Loucy (cell line): ENCODE results near the gene SPSB1.
A peak's percentile ranks its signal among the peaks of the same experiment; 100 is the strongest.

ENCODE experiments used
- H2AFZ ChIP-seq: fragments of 200-600 bp; sonication (generic); 2 replicates; pipeline ENCODE4 v1.6.0; 2016; ENCODE audit warnings: antibody characterized with exemption, mild to moderate bottlenecking, low read length, moderate library complexity
- H3F3A ChIP-seq: fragments of 200-600 bp; 2 replicates; pipeline ENCODE4 v1.6.0; 2016; ENCODE audit warnings: antibody characterized with exemption, low read depth, mild to moderate bottlenecking
- H3K27me3 ChIP-seq: fragments of 200-600 bp; sonication (generic); 2 replicates; pipeline ENCODE4 v1.6.1; 2014; ENCODE audit warnings: low read length, mild to moderate bottlenecking; ENCODE audit not compliant: insufficient read depth, poor library complexity, severe bottlenecking
- H3K36me3 ChIP-seq: fragments of 200-600 bp; sonication (generic); 2 replicates; pipeline ENCODE4 v1.6.1; 2016; ENCODE audit warnings: low read length; ENCODE audit not compliant: insufficient read depth
- H3K4me1 ChIP-seq: fragments of 200-600 bp; sonication (generic); 2 replicates; pipeline ENCODE4 v1.5.1; 2014; ENCODE audit warnings: low read length, mild to moderate bottlenecking; ENCODE audit not compliant: insufficient read depth, poor library complexity, severe bottlenecking
- H3K4me2 ChIP-seq: fragments of 200-600 bp; sonication (generic); 2 replicates; pipeline ENCODE4 v1.6.0; 2014; ENCODE audit warnings: antibody characterized with exemption, low read length, low read depth, mild to moderate bottlenecking; ENCODE audit not compliant: poor library complexity, severe bottlenecking
- H3K4me3 ChIP-seq: fragments of 200-600 bp; sonication (generic); 2 replicates; pipeline ENCODE4 v1.5.1; 2014; ENCODE audit warnings: low read length, mild to moderate bottlenecking, mixed read lengths; ENCODE audit not compliant: poor library complexity, severe bottlenecking
- H3K79me2 ChIP-seq: fragments of 200-600 bp; sonication (generic); 2 replicates; pipeline ENCODE4 v1.6.1; 2014; ENCODE audit warnings: low read length; ENCODE audit not compliant: insufficient read depth
- H3K9ac ChIP-seq: fragments of 200-600 bp; sonication (generic); 2 replicates; pipeline ENCODE4 v1.6.0; 2014; ENCODE audit warnings: mild to moderate bottlenecking, low read depth, low read length, moderate library complexity; ENCODE audit not compliant: poor library complexity, severe bottlenecking
- H3K9me2 ChIP-seq: fragments of 200-600 bp; sonication (generic); replicated peaks from 2 replicates; pipeline ENCODE4 v1.6.1; 2016; ENCODE audit warnings: low read depth, low read length, mixed read lengths
- H3K9me3 ChIP-seq: fragments of 200-600 bp; sonication (generic); 2 replicates; pipeline ENCODE4 v1.6.1; 2014; ENCODE audit warnings: mild to moderate bottlenecking, antibody characterized with exemption, low read length, low read depth; ENCODE audit not compliant: insufficient read depth
- H4K20me1 ChIP-seq: fragments of 200-600 bp; sonication (generic); 2 replicates; pipeline ENCODE4 v1.6.0; 2014; ENCODE audit warnings: antibody characterized with exemption, low read length, mild to moderate bottlenecking; ENCODE audit not compliant: insufficient read depth, poor library complexity, severe bottlenecking
- EZH2phosphoT487 ChIP-seq: fragments of 200-600 bp; IDR thresholded peaks from 2 replicates; pipeline ENCODE4 v1.6.1; 2018; ENCODE audit warnings: antibody characterized with exemption, mild to moderate bottlenecking, moderate library complexity, borderline replicate concordance
- TF ChIP-seq, protein P1 (sequence below): fragments of 200-600 bp; sonication (generic); conservative IDR thresholded peaks from 2 replicates; pipeline ENCODE4 v1.5.1; 2014; ENCODE audit warnings: mild to moderate bottlenecking, antibody characterized with exemption, low read length

SPSB1 gene

GRCh38 chr1:9265968-9266367 is 26.7 kb upstream of the SPSB1 start:
- no peaks in the 10 kb centered on the region for H3K9me2 ChIP-seq
- H3K79me2 ChIP-seq = peaks cover under 1% of the 10 kb centered on the region; the same call in 1 of the 2 replicates
- H3K9me3 ChIP-seq = no peaks in the 10 kb centered on the region
- peaks cover 60% of the 10 kb centered on the region; the same call in 1 of the 2 replicates for H3K36me3 ChIP-seq
- TF ChIP-seq EZH2phosphoT487 = no peak
- TF ChIP-seq, protein P1, sequence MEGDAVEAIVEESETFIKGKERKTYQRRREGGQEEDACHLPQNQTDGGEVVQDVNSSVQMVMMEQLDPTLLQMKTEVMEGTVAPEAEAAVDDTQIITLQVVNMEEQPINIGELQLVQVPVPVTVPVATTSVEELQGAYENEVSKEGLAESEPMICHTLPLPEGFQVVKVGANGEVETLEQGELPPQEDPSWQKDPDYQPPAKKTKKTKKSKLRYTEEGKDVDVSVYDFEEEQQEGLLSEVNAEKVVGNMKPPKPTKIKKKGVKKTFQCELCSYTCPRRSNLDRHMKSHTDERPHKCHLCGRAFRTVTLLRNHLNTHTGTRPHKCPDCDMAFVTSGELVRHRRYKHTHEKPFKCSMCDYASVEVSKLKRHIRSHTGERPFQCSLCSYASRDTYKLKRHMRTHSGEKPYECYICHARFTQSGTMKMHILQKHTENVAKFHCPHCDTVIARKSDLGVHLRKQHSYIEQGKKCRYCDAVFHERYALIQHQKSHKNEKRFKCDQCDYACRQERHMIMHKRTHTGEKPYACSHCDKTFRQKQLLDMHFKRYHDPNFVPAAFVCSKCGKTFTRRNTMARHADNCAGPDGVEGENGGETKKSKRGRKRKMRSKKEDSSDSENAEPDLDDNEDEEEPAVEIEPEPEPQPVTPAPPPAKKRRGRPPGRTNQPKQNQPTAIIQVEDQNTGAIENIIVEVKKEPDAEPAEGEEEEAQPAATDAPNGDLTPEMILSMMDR = no peak
- H3K4me1 ChIP-seq = peaks cover 27% of the 10 kb centered on the region
- H3K4me3 ChIP-seq = no peak overlapping the region
- no peak overlapping the region for H2AFZ ChIP-seq
- H3K9ac ChIP-seq = peak overlapping the region; percentile 2
- H3F3A ChIP-seq = no peaks in the 10 kb centered on the region
- no peaks in the 10 kb centered on the region for H3K27me3 ChIP-seq
- peaks cover 9% of the 10 kb centered on the region for H4K20me1 ChIP-seq
- peak overlapping the region; percentile 13 for H3K4me2 ChIP-seq

DNA sequence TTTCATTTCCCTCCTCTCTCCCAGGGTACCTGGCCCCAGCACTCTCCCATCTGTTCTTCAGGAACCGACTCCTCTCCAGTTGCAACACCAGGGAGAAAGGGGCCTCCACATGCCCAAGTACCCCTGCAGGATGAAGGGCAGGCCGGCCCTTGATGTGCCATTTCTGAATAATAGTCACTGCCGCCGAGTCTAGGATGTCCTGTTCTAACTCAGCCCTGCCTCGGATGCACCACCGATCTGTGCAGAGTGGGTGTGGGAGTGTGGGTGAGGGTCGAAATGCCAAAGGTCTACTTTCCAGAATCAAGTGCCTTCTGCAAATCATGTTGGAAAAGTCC is 25.4 kb upstream of the SPSB1 start:
- Histone ChIP-seq H4K20me1 (peaks cover 4% of the 10 kb centered on the region), H3K79me2 (no peaks in the 10 kb centered on the region), H3K9me2 (no peaks in the 10 kb centered on the region), H3K4me1 (peaks cover 14% of the 10 kb centered on the region), H3K9me3 (no peaks in the 10 kb centered on the region), H3K27me3 (no peaks in the 10 kb centered on the region), H3F3A (no peaks in the 10 kb centered on the region), H2AFZ (no peak overlapping the region), H3K36me3 (peaks cover 55% of the 10 kb centered on the region; the same call in 1 of the 2 replicates), H3K9ac (no peak overlapping the region), H3K4me2 (no peak overlapping the region), H3K4me3 (no peak overlapping the region)
- TF ChIP-seq, protein P1 = no peak; the same call in 1 of the 2 replicates
- no peak for TF ChIP-seq EZH2phosphoT487

GRCh38 chr1:9267827-9268581 is 24.7 kb upstream of the SPSB1 start:
- peaks cover 4% of the 10 kb centered on the region for H4K20me1 ChIP-seq
- H3K36me3 ChIP-seq = peaks cover 48% of the 10 kb centered on the region; the same call in 1 of the 2 replicates
- H3K9me3 ChIP-seq = no peaks in the 10 kb centered on the region
- no peaks in the 10 kb centered on the region for H3F3A ChIP-seq
- peaks cover 14% of the 10 kb centered on the region for H3K4me1 ChIP-seq
- H3K9ac ChIP-seq = no peak overlapping the region
- no peak overlapping the region for H3K4me3 ChIP-seq
- H3K4me2 ChIP-seq = no peak overlapping the region
- H2AFZ ChIP-seq = no peak overlapping the region
- H3K9me2 ChIP-seq = no peaks in the 10 kb centered on the region
- TF ChIP-seq EZH2phosphoT487 = no peak
- TF ChIP-seq, protein P1 = no peak
- no peaks in the 10 kb centered on the region for H3K27me3 ChIP-seq
- H3K79me2 ChIP-seq = no peaks in the 10 kb centered on the region
